ENCODE measurements around the gene PDCD1. TPM values are rescaled to one million over a fixed set of nuclear protein-coding genes. Genes with fewer than 3 reads are reported as not detected.

Gene PDCD1
- total and polyA plus RNA-seq, 10 of the 15 experiments (the other 5 are each of a cell fraction or from before 2014, with no cell fraction given) = 0.62 to 6.4 (median 2.9) TPM; not detected in 2

DNA sequence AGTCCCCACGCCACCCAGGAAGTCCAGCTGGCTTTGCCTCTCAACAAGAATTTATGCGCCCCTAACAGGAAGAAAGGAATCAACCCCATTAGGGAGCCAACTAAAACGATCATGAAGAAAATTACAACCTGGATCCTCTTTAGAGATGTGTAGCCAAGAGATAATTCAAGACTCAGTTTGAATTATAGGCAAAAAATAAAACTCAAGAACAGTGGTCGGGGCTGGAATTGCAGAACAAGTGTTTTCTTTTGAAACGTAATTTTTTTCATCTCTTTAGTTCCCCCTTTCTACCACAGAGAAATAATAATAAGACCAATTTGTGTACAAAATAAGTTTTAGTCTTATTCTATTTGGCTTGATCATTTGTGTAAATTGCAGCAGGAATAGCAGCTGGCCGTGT lies 22.4 kb downstream of the PDCD1 start (continued):
- TF ChIP-seq, protein P1, sequence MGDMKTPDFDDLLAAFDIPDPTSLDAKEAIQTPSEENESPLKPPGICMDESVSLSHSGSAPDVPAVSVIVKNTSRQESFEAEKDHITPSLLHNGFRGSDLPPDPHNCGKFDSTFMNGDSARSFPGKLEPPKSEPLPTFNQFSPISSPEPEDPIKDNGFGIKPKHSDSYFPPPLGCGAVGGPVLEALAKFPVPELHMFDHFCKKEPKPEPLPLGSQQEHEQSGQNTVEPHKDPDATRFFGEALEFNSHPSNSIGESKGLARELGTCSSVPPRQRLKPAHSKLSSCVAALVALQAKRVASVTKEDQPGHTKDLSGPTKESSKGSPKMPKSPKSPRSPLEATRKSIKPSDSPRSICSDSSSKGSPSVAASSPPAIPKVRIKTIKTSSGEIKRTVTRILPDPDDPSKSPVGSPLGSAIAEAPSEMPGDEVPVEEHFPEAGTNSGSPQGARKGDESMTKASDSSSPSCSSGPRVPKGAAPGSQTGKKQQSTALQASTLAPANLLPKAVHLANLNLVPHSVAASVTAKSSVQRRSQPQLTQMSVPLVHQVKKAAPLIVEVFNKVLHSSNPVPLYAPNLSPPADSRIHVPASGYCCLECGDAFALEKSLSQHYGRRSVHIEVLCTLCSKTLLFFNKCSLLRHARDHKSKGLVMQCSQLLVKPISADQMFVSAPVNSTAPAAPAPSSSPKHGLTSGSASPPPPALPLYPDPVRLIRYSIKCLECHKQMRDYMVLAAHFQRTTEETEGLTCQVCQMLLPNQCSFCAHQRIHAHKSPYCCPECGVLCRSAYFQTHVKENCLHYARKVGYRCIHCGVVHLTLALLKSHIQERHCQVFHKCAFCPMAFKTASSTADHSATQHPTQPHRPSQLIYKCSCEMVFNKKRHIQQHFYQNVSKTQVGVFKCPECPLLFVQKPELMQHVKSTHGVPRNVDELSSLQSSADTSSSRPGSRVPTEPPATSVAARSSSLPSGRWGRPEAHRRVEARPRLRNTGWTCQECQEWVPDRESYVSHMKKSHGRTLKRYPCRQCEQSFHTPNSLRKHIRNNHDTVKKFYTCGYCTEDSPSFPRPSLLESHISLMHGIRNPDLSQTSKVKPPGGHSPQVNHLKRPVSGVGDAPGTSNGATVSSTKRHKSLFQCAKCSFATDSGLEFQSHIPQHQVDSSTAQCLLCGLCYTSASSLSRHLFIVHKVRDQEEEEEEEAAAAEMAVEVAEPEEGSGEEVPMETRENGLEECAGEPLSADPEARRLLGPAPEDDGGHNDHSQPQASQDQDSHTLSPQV (IDR thresholded peaks at IDR 0.05) = no peak
- TF ChIP-seq TAF1 (IDR thresholded peaks at IDR 0.05; ENCODE audit: borderline replicate concordance, low read depth, low read length) (no peak), ZNF207 (IDR thresholded peaks at IDR 0.05; ENCODE audit: borderline replicate concordance) (no peak), FOS (IDR thresholded peaks at IDR 0.05; ENCODE audit: borderline replicate concordance, extremely low read depth, insufficient read length) (no peak), SMAD1 (IDR thresholded peaks at IDR 0.05; ENCODE audit: low read depth, partially characterized antibody) (no peak), KAT2A (conservative IDR thresholded peaks at IDR 0.05; ENCODE audit: control insufficient read depth, low read depth, low read length) (no peak)

DNA sequence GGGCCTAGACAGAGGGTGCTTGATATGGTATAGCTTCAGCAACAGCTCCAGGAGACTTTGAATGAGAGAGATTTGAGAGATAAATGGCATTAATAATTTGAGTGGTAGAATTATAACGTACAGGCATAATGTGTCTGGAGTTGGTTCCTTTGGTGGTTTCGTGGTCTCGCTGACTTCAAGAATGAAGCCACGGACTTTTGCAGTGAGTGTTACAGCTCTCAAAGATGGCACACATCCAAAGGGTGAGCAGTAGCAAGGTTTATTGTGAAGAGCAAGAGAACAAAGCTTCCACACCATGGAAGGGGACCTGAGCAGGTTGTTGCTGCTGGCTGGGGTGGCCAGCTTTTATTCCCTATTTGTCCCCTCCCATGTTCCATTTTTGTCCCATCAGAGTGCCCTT lies 23.1 kb downstream of the PDCD1 start:
- ChIA-PET SMC1A (ENCODE audit: uncharacterized antibody, unreplicated experiment) (no interaction called here), POLR2A (interaction anchor here (0.6 kb wide), 1 partner anchor 129 kb away, joined by 6 read pairs; no protein-coding TSS in a partner anchor), RAD21 (ENCODE audit: unreplicated experiment) (no interaction called here), CTCF (no interaction called here)
- Histone ChIP-seq H3K9me3 (replicated peaks; ENCODE audit: control insufficient read depth, insufficient read depth, low read length) (no peaks in the 10 kb centered on the region; the same call in 2 of the 3 replicates), H3K79me2 (ENCODE audit: control insufficient read depth, insufficient read depth, low read length) (no peaks in the 10 kb centered on the region), H3K27me3 (replicated peaks in 1 of 2; ENCODE audit: control insufficient read depth in 2 of 2, insufficient read depth in 2 of 2, low read length in 1 of 2) (0 out of 4 replicates have a peak, but pooled peaks cover 0 to 1% of the 10 kb centered on the region in 2 experiments), H3K27ac (ENCODE audit: control insufficient read depth, insufficient read depth) (no peak overlapping the region), H3K4me1 (ENCODE audit: control insufficient read depth, insufficient read depth, low read length) (no peaks in the 10 kb centered on the region), H3K9ac (ENCODE audit: control insufficient read depth, insufficient read depth, low read length) (no peak overlapping the region), H3K36me3 (ENCODE audit: control insufficient read depth in 2 of 2, insufficient read depth in 2 of 2, low read length in 1 of 2) (no peaks in the 10 kb centered on the region), H2AFZ (ENCODE audit: control insufficient read depth, low read depth, low read length) (no peak overlapping the region), H4K20me1 (ENCODE audit: control insufficient read depth, insufficient read depth) (no peaks in the 10 kb centered on the region), H3K4me2 (ENCODE audit: control insufficient read depth, insufficient read depth) (no peak overlapping the region), H3K4me3 (no peak overlapping the region)
- ATAC-seq = no peak
- no peak for FAIRE-seq
- TF ChIP-seq TCF12 (IDR thresholded peaks at IDR 0.05; ENCODE audit: low read depth, low read length) (no peak), RB1 (IDR thresholded peaks at IDR 0.05; ENCODE audit: borderline replicate concordance) (no peak)
- intact Hi-C loops (cut with micrococcal nuclease; ENCODE audit: unreplicated experiment) (no loop called here), in situ Hi-C loops (cut with MboI) (no loop called here)
- DNase-seq (ENCODE audit: low read depth, low spot score) = no peak
- WGBS (ENCODE audit: insufficient coverage, insufficient replicate concordance, low lambda C conversion rate, missing lambda C conversion rate) = 61% methylated on average over 4 of the region's 4 CpGs
- no TSS peak for BruUV-seq (replicated peaks)
